Prostate gland (tissue), 2 donors: ENCODE measurements around the gene PRDM16. TPM values are rescaled to one million over a fixed set of nuclear protein-coding genes. Genes with fewer than 3 reads are reported as not detected.

Experiments
- DNase-seq: peaks from one replicate; pipeline ENCODE4 v3.0.0-alpha.2; 2019; ENCODE audit warnings: low spot score
- H3K27ac ChIP-seq, 2 donors: fragments of 200-600 bp; sonication (generic); 2 replicates each; pipeline ENCODE4 v1.5.1; 2017 to 2019
- H3K27me3 ChIP-seq: fragments of 200-600 bp; sonication (generic); replicated peaks from 2 replicates; pipeline ENCODE4 v1.5.1; 2019; ENCODE audit not compliant: insufficient read depth
- H3K36me3 ChIP-seq, 2 donors: fragments of 200-600 bp; sonication (generic); 1 replicate in 1 of 2; 2 replicates in 1 of 2; pipeline versions ENCODE4 v1.5.1 to v1.8.1; 2017 to 2019
- H3K4me1 ChIP-seq: fragments of 200-600 bp; sonication (generic); replicated peaks from 2 replicates; pipeline ENCODE4 v1.5.1; 2019
- H3K4me3 ChIP-seq, 2 donors: fragments of 200-600 bp; sonication (generic); 2 replicates each; pipeline ENCODE4 v1.5.1; 2017 to 2019
- H3K9me3 ChIP-seq: fragments of 200-600 bp; sonication (generic); 2 replicates; pipeline ENCODE4 v1.5.1; 2017
- CTCF ChIP-seq, 4 experiments: fragments of 200-600 bp in 2 of 4; fragments of 450-650 bp in 2 of 4; sonication (generic) in 2 of 4; IDR thresholded peaks; 1 replicate in 3 of 4; 2 replicates in 1 of 4; pipeline ENCODE4 v1.5.1; 2016 to 2019; ENCODE audit warnings: antibody characterized with exemption in 4 of 4, mild to moderate bottlenecking in 2 of 4, moderate library complexity in 2 of 4
- POLR2A ChIP-seq: fragments of 450-650 bp; IDR thresholded peaks from one replicate; pipeline ENCODE4 v1.6.1; 2016; ENCODE audit warnings: antibody characterized with exemption, mild to moderate bottlenecking
- POLR2AphosphoS5 ChIP-seq: sonication (generic); formaldehyde crosslinking; IDR thresholded peaks from one replicate; pipeline ENCODE4 v1.6.1; 2017; ENCODE audit warnings: antibody characterized with exemption
- WGBS: methylation state at CpG from one replicate; pipeline ENCODE4 v1.1.5; 2018; 5-methylcytosine and 5-hydroxymethylcytosine counted together
- intact Hi-C: fragments of 100-400 bp; cut with DNase I; formaldehyde crosslinking; loops from one replicate; pipeline ENCODE4 v1.14.2; 2022
- total RNA-seq, 2 donors: library from RNA; depleted of rRNA; stranded (reverse); fragments of >200 nt; gene quantifications; one replicate each; pipeline ENCODE4 v1.1.0, GENCODE V29; 2016

PRDM16 gene
- total RNA-seq, 2 donors from 2014 or later, result 0.23 to 6.5 TPM

- Histone ChIP-seq H3K36me3 (no peaks in the 10 kb centered on the region), H3K4me1 (peaks cover 6% of the 10 kb centered on the region), H3K4me3 (no peak overlapping the region), H3K27ac (no peak overlapping the region), H3K27me3 (no peaks in the 10 kb centered on the region), H3K9me3 (no peaks in the 10 kb centered on the region)
- 91% methylated on average over 16 of the region's 16 CpGs for WGBS
- intact Hi-C loops, result no loop called here
- DNase-seq, result no peak
- TF ChIP-seq POLR2A (no peak), CTCF (IDR thresholded peaks at IDR 0.05) (no peak), POLR2AphosphoS5 (no peak)
Observed at GRCh38 chr1:3178279-3178678, 109.3 kb downstream of the PRDM16 start.

GRCh38 chr1:3179471-3179870, 110.5 kb downstream of the PRDM16 start:
- WGBS, result 81% methylated on average over 13 of the region's 15 CpGs
- H3K36me3 ChIP-seq, result no peaks in the 10 kb centered on the region
- no peak overlapping the region for H3K27ac ChIP-seq
- H3K4me1 ChIP-seq, result peaks cover 6% of the 10 kb centered on the region
- no peak overlapping the region for H3K4me3 ChIP-seq
- no peaks in the 10 kb centered on the region for H3K9me3 ChIP-seq
- no peak for DNase-seq
- TF ChIP-seq POLR2A (no peak), POLR2AphosphoS5 (no peak), CTCF (IDR thresholded peaks at IDR 0.05) (no peak)
- no peaks in the 10 kb centered on the region for H3K27me3 ChIP-seq
- intact Hi-C loops, result no loop called here

- no peak overlapping the region for H3K27ac ChIP-seq
- no peaks in the 10 kb centered on the region for H3K27me3 ChIP-seq
- H3K4me1 ChIP-seq, result no peaks in the 10 kb centered on the region
- TF ChIP-seq POLR2A, result no peak
- TF ChIP-seq POLR2AphosphoS5, result no peak
- TF ChIP-seq CTCF (IDR thresholded peaks at IDR 0.05), result no peak
- intact Hi-C loops, result no loop called here
- no peak overlapping the region for H3K4me3 ChIP-seq
- H3K9me3 ChIP-seq, result no peaks in the 10 kb centered on the region
- 87% methylated on average over 36 of the region's 36 CpGs for WGBS
- no peaks in the 10 kb centered on the region for H3K36me3 ChIP-seq
- no peak for DNase-seq
Observed at GRCh38 chr1:3180915-3181314, 111.9 kb downstream of the PRDM16 start.

GRCh38 chr1:3181956-3182355, 113.0 kb downstream of the PRDM16 start:
- Histone ChIP-seq H3K27me3 (no peaks in the 10 kb centered on the region), H3K27ac (no peak overlapping the region), H3K9me3 (no peaks in the 10 kb centered on the region), H3K36me3 (no peaks in the 10 kb centered on the region), H3K4me1 (no peaks in the 10 kb centered on the region), H3K4me3 (no peak overlapping the region)
- WGBS, result 90% methylated on average over 13 of the region's 14 CpGs
- no peak for DNase-seq
- TF ChIP-seq POLR2AphosphoS5 (no peak), POLR2A (no peak), CTCF (IDR thresholded peaks at IDR 0.05) (no peak)
- intact Hi-C loops, result no loop called here

- no peak for DNase-seq
- Histone ChIP-seq H3K9me3 (no peaks in the 10 kb centered on the region), H3K27ac (no peak overlapping the region), H3K4me1 (no peaks in the 10 kb centered on the region), H3K4me3 (no peak overlapping the region), H3K36me3 (no peaks in the 10 kb centered on the region), H3K27me3 (no peaks in the 10 kb centered on the region)
- no peak for TF ChIP-seq CTCF (IDR thresholded peaks at IDR 0.05)
- TF ChIP-seq POLR2A, result no peak
- TF ChIP-seq POLR2AphosphoS5, result no peak
- WGBS, result 66% methylated on average over 13 of the region's 13 CpGs
- intact Hi-C loops, result no loop called here
Observed at GRCh38 chr1:3183411-3183810, 114.4 kb downstream of the PRDM16 start.
